Suprapubic skin (tissue), 4 donors: ENCODE results near the gene CAMK1D. TPM values are rescaled to one million over a fixed set of nuclear protein-coding genes. Genes with fewer than 3 reads are reported as not detected.
A peak's percentile ranks its signal among the peaks of the same experiment; 100 is the strongest.

Source experiments
- DNase-seq, 2 donors: peaks; one replicate each; pipeline ENCODE4 v3.0.0-alpha.2; 2019; ENCODE audit warnings: low spot score in 2 of 2
- H3K27ac ChIP-seq: fragments of 200-600 bp; sonication (generic); one replicate; pipeline ENCODE4 v1.5.1; 2019
- H3K27me3 ChIP-seq: fragments of 200-600 bp; sonication (generic); one replicate; pipeline ENCODE4 v1.5.1; 2019
- H3K36me3 ChIP-seq: fragments of 200-600 bp; sonication (generic); one replicate; pipeline ENCODE4 v1.5.1; 2019
- H3K4me1 ChIP-seq: fragments of 200-600 bp; sonication (generic); one replicate; pipeline ENCODE4 v1.5.1; 2019
- H3K4me3 ChIP-seq: fragments of 200-600 bp; sonication (generic); one replicate; pipeline ENCODE4 v1.5.1; 2019; ENCODE audit warnings: mild to moderate bottlenecking
- H3K9me3 ChIP-seq: fragments of 200-600 bp; sonication (generic); one replicate; pipeline ENCODE4 v1.5.1; 2019
- CTCF ChIP-seq, 2 donors: fragments of 200-600 bp in 1 of 2; fragments of 450-650 bp in 1 of 2; sonication (generic) in 1 of 2; IDR thresholded peaks; one replicate each; pipeline ENCODE4 v1.5.1; 2016 to 2019; ENCODE audit warnings: antibody characterized with exemption in 2 of 2, mild to moderate bottlenecking in 1 of 2, moderate library complexity in 1 of 2
- EP300 ChIP-seq: sonication (generic); formaldehyde crosslinking; IDR thresholded peaks from one replicate; pipeline ENCODE4 v1.6.1; 2017; ENCODE audit warnings: antibody characterized with exemption
- POLR2A ChIP-seq, 2 donors: fragments of 450-650 bp; IDR thresholded peaks; one replicate each; pipeline ENCODE4 v1.6.1; 2017; ENCODE audit warnings: antibody characterized with exemption in 2 of 2, mild to moderate bottlenecking in 2 of 2, moderate library complexity in 2 of 2
- POLR2AphosphoS5 ChIP-seq, 3 donors: sonication (generic); formaldehyde crosslinking; IDR thresholded peaks; one replicate each; pipeline ENCODE4 v1.6.1; 2017; ENCODE audit warnings: antibody characterized with exemption in 3 of 3
- WGBS: methylation state at CpG from one replicate; pipeline ENCODE4 v1.1.5; 2018; 5-methylcytosine and 5-hydroxymethylcytosine counted together
- total RNA-seq, 4 donors: library from RNA; depleted of rRNA; stranded (reverse); fragments of >200 nt; gene quantifications; one replicate each; pipeline ENCODE4 v1.1.0, GENCODE V29; 2016

The CAMK1D gene
- total RNA-seq, 4 donors from 2014 or later: 26.4 to 31.3 (median 30.2) TPM

DNA sequence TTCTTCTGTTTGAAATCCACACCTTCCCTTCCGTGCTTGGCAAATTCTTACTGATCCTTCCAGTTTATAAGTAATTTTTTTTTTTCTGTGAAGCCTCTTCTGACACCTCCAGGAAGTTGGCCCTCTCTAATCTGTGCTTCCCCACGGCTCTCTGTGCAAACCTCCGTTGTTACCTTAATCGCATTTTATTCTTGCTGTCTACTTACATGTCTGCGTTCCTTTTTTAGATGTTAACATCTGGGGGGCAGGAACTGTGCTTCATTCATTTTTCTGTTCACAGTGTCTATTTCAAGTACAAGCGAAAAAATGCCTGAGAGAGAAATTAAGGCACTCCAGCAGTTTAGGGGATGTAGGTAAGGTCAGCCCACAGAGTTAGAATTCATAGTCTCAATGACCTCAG, 8.4 kb upstream of the CAMK1D start:
- TF ChIP-seq EP300: no peak
- TF ChIP-seq POLR2A (IDR thresholded peaks at IDR 0.05): no peak
- Histone ChIP-seq H3K27ac (no peak overlapping the region), H3K27me3 (no peaks in the 10 kb centered on the region), H3K9me3 (no peaks in the 10 kb centered on the region), H3K4me1 (no peaks in the 10 kb centered on the region), H3K36me3 (no peaks in the 10 kb centered on the region), H3K4me3 (no peak overlapping the region)
- 74% methylated on average over 6 of the region's 6 CpGs for WGBS
- no peak for DNase-seq

- Histone ChIP-seq H3K27me3 (no peaks in the 10 kb centered on the region), H3K4me3 (no peak overlapping the region), H3K4me1 (no peaks in the 10 kb centered on the region), H3K36me3 (no peaks in the 10 kb centered on the region), H3K27ac (no peak overlapping the region), H3K9me3 (no peaks in the 10 kb centered on the region)
- TF ChIP-seq POLR2AphosphoS5 (IDR thresholded peaks at IDR 0.05): no peak
- TF ChIP-seq CTCF (IDR thresholded peaks at IDR 0.05): no peak
- no peak for TF ChIP-seq POLR2A (IDR thresholded peaks at IDR 0.05)
- TF ChIP-seq EP300: no peak
- no peak for DNase-seq
- 82% methylated on average over 6 of the region's 6 CpGs for WGBS
These were observed 7.8 kb upstream of the CAMK1D start for GRCh38 chr10:12341526-12341925.

- Histone ChIP-seq H3K27me3 (no peaks in the 10 kb centered on the region), H3K27ac (no peak overlapping the region), H3K36me3 (no peaks in the 10 kb centered on the region), H3K4me3 (no peak overlapping the region), H3K4me1 (peaks cover 6% of the 10 kb centered on the region), H3K9me3 (no peaks in the 10 kb centered on the region)
- DNase-seq: no peak
- 76% methylated on average over 3 of the region's 3 CpGs for WGBS
- no peak for TF ChIP-seq EP300
- no peak for TF ChIP-seq POLR2A (IDR thresholded peaks at IDR 0.05)
- no peak for TF ChIP-seq CTCF (IDR thresholded peaks at IDR 0.05)
- TF ChIP-seq POLR2AphosphoS5 (IDR thresholded peaks at IDR 0.05): no peak
These were observed 4.8 kb upstream of the CAMK1D start for GRCh38 chr10:12344375-12345110.

- peaks cover 18% of the 10 kb centered on the region for H3K4me1 ChIP-seq
- TF ChIP-seq EP300: no peak
- TF ChIP-seq POLR2AphosphoS5 (IDR thresholded peaks at IDR 0.05): no peak
- TF ChIP-seq CTCF (IDR thresholded peaks at IDR 0.05): no peak
- TF ChIP-seq POLR2A (IDR thresholded peaks at IDR 0.05): no peak
- H3K27ac ChIP-seq: no peak overlapping the region
- H3K9me3 ChIP-seq: no peaks in the 10 kb centered on the region
- WGBS: 83% methylated on average over 10 of the region's 10 CpGs
- H3K4me3 ChIP-seq: no peak overlapping the region
- DNase-seq: no peak
- no peaks in the 10 kb centered on the region for H3K27me3 ChIP-seq
- no peaks in the 10 kb centered on the region for H3K36me3 ChIP-seq
These were observed 2.6 kb upstream of the CAMK1D start for GRCh38 chr10:12346707-12347106.

GRCh38 chr10:12348294-12348869, 965 bp upstream of the CAMK1D start:
- H3K4me3 ChIP-seq: peak overlapping the region; percentile 97
- peaks cover 20% of the 10 kb centered on the region for H3K4me1 ChIP-seq
- H3K27ac ChIP-seq: peak overlapping the region; percentile 93
- WGBS: 31% methylated on average over 19 of the region's 24 CpGs
- no peaks in the 10 kb centered on the region for H3K9me3 ChIP-seq
- H3K27me3 ChIP-seq: no peaks in the 10 kb centered on the region
- H3K36me3 ChIP-seq: no peaks in the 10 kb centered on the region
- peak in 1 of 2 donors; percentile 84 for DNase-seq
- TF ChIP-seq CTCF (IDR thresholded peaks at IDR 0.05): no peak
- TF ChIP-seq POLR2AphosphoS5 (IDR thresholded peaks at IDR 0.05): no peak
- no peak for TF ChIP-seq EP300
- TF ChIP-seq POLR2A (IDR thresholded peaks at IDR 0.05): no peak
